Esophagus muscularis mucosa (tissue), 4 donors: ENCODE results near the gene DMAP1. TPM values are rescaled to one million over a fixed set of nuclear protein-coding genes. Genes with fewer than 3 reads are reported as not detected.

Experiments
- DNase-seq: peaks from one replicate; pipeline ENCODE4 v3.0.0-alpha.2; 2017; ENCODE audit errors: extremely low spot score
- H3K27ac ChIP-seq, 4 donors: fragments of 200-600 bp; sonication (generic); replicated peaks in 1 of 4; 1 replicate in 3 of 4; 2 replicates in 1 of 4; pipeline ENCODE4 v1.5.1; 2016 to 2019; ENCODE audit warnings: mild to moderate bottlenecking in 1 of 4
- H3K27me3 ChIP-seq, 4 donors: fragments of 200-600 bp; sonication (generic); one replicate each; pipeline versions ENCODE4 v1.5.1 to v1.6.0; 2016 to 2019
- H3K36me3 ChIP-seq, 4 donors: fragments of 200-600 bp; sonication (generic); one replicate each; pipeline ENCODE4 v1.5.1; 2016 to 2019
- H3K4me1 ChIP-seq, 4 donors: fragments of 200-600 bp; sonication (generic); one replicate each; pipeline ENCODE4 v1.5.1; 2016 to 2019
- H3K4me3 ChIP-seq, 4 donors: fragments of 200-600 bp; sonication (generic); 1 replicate in 2 of 4; 2 replicates in 2 of 4; pipeline ENCODE4 v1.5.1; 2016 to 2019; ENCODE audit warnings: mild to moderate bottlenecking in 4 of 4, moderate library complexity in 1 of 4
- H3K9me3 ChIP-seq, 4 donors: fragments of 200-600 bp; sonication (generic); 1 replicate in 3 of 4; 2 replicates in 1 of 4; pipeline ENCODE4 v1.5.1; 2016 to 2019
- CTCF ChIP-seq, 3 experiments: fragments of 200-600 bp in 2 of 3; fragments of 450-650 bp in 1 of 3; sonication (generic) in 2 of 3; IDR thresholded peaks; one replicate each; pipeline ENCODE4 v1.5.1; 2017 to 2019; ENCODE audit warnings: antibody characterized with exemption in 3 of 3, mild to moderate bottlenecking in 2 of 3, moderate library complexity in 1 of 3
- EP300 ChIP-seq: sonication (generic); formaldehyde crosslinking; IDR thresholded peaks from one replicate; pipeline ENCODE4 v1.6.1; 2017; ENCODE audit warnings: antibody characterized with exemption
- POLR2A ChIP-seq: fragments of 450-650 bp; IDR thresholded peaks from one replicate; pipeline ENCODE4 v1.6.1; 2017; ENCODE audit warnings: antibody characterized with exemption, moderate library complexity, mild to moderate bottlenecking, low read depth
- POLR2AphosphoS5 ChIP-seq, 2 donors: sonication (generic); formaldehyde crosslinking; IDR thresholded peaks; one replicate each; pipeline ENCODE4 v1.6.1; 2017; ENCODE audit warnings: antibody characterized with exemption in 2 of 2
- WGBS: methylation state at CpG from one replicate; pipeline ENCODE4 v1.1.5; 2018; 5-methylcytosine and 5-hydroxymethylcytosine counted together
- intact Hi-C: fragments of 100-400 bp; cut with DNase I; formaldehyde crosslinking; loops from one replicate; pipeline ENCODE4 v1.15.1; 2023
- total RNA-seq, 4 donors: library from RNA; depleted of rRNA; stranded (reverse); fragments of >200 nt; gene quantifications; one replicate each; pipeline versions ENCODE4 v1.1.0 to v1.2.1, GENCODE V29; 2016

The DMAP1 gene
- total RNA-seq, 4 donors from 2014 or later = 24.0 to 34.6 (median 30.4) TPM

- intact Hi-C loops = no loop called here
- H3K9me3 ChIP-seq = no peaks in the 10 kb centered on the region
- no peak overlapping the region for H3K27ac ChIP-seq
- 95% methylated on average over 27 of the region's 27 CpGs for WGBS
- DNase-seq = no peak
- peaks cover 0 to 7% (median 3%) of the 10 kb centered on the region in 4 donors for H3K36me3 ChIP-seq
- H3K4me1 ChIP-seq = peaks cover 0 to 3% (median 0%) of the 10 kb centered on the region in 4 donors
- no peak for TF ChIP-seq CTCF (IDR thresholded peaks at IDR 0.05)
- TF ChIP-seq POLR2A = no peak
- TF ChIP-seq POLR2AphosphoS5 (IDR thresholded peaks at IDR 0.05) = no peak
- no peak for TF ChIP-seq EP300
- H3K4me3 ChIP-seq = no peak overlapping the region
- no peaks in the 10 kb centered on the region for H3K27me3 ChIP-seq
These were observed 48.0 kb downstream of the DMAP1 start for GRCh38 chr1:44261171-44261817.

GRCh38 chr1:44261962-44262361 lies 48.7 kb downstream of the DMAP1 start:
- Histone ChIP-seq H3K27ac (no peak overlapping the region), H3K9me3 (no peaks in the 10 kb centered on the region), H3K4me3 (no peak overlapping the region), H3K4me1 (peaks cover 0 to 3% (median 0%) of the 10 kb centered on the region in 4 donors), H3K36me3 (peaks cover 0 to under 1% (median 0%) of the 10 kb centered on the region in 4 donors), H3K27me3 (no peaks in the 10 kb centered on the region)
- DNase-seq = no peak
- WGBS = 71% methylated on average over 5 of the region's 5 CpGs
- TF ChIP-seq POLR2A = no peak
- no peak for TF ChIP-seq EP300
- TF ChIP-seq CTCF (IDR thresholded peaks at IDR 0.05) = no peak
- intact Hi-C loops = no loop called here

- intact Hi-C loops = no loop called here
These were observed 49.1 kb downstream of the DMAP1 start for GRCh38 chr1:44262414-44262813.

GRCh38 chr1:44262816-44263567 lies 49.7 kb downstream of the DMAP1 start:
- no peak for DNase-seq
- no peak overlapping the region for H3K27ac ChIP-seq
- TF ChIP-seq EP300 (no peak), CTCF (IDR thresholded peaks at IDR 0.05) (no peak), POLR2AphosphoS5 (IDR thresholded peaks at IDR 0.05) (no peak), POLR2A (no peak)
- H3K4me1 ChIP-seq = peaks cover 0 to 3% (median 0%) of the 10 kb centered on the region in 4 donors
- H3K9me3 ChIP-seq = no peaks in the 10 kb centered on the region
- WGBS = 89% methylated on average over 4 of the region's 4 CpGs
- H3K4me3 ChIP-seq = no peak overlapping the region
- intact Hi-C loops = no loop called here
- no peaks in the 10 kb centered on the region for H3K27me3 ChIP-seq
- H3K36me3 ChIP-seq = no peaks in the 10 kb centered on the region

More at GRCh38 chr1:44262414-44262813, 49.1 kb downstream of the DMAP1 start:
- no peaks in the 10 kb centered on the region for H3K9me3 ChIP-seq
- no peak overlapping the region for H3K27ac ChIP-seq
- H3K27me3 ChIP-seq = no peaks in the 10 kb centered on the region
- TF ChIP-seq POLR2AphosphoS5 (IDR thresholded peaks at IDR 0.05) (no peak), EP300 (no peak), POLR2A (no peak), CTCF (IDR thresholded peaks at IDR 0.05) (no peak)
- WGBS = 98% methylated on average over 6 of the region's 6 CpGs
- no peaks in the 10 kb centered on the region for H3K36me3 ChIP-seq
- peaks cover 0 to 3% (median 0%) of the 10 kb centered on the region in 4 donors for H3K4me1 ChIP-seq
- DNase-seq = no peak
- no peak overlapping the region for H3K4me3 ChIP-seq
